HG02973 (cell line): Measurements from ENCODE around the gene IL18RAP.

Experiments used
- ATAC-seq: cut with Tn5 transposase; IDR thresholded peaks from one replicate; pipeline ENCODE4 v1.9.1; 2021; ENCODE audit warnings: moderate library complexity; ENCODE audit not compliant: unreplicated experiment

Gene IL18RAP

GRCh38 chr2:102422910-102423309, at the start of gene IL18RAP:
TSS of gene IL18RAP (plus strand) at chr2:102423160. CDS start at chr2:102423278, 118 bp downstream.
- ATAC-seq = no peak

GRCh38 chr2:102376052-102376591, 46.8 kb upstream of the IL18RAP start:
- no peak for ATAC-seq

- no peak for ATAC-seq
Observed at GRCh38 chr2:102383722-102384121, 39.2 kb upstream of the IL18RAP start.

GRCh38 chr2:102385522-102385921, 37.4 kb upstream of the IL18RAP start:
- ATAC-seq = no peak

- no peak for ATAC-seq
Observed at GRCh38 chr2:102386004-102386403, 37.0 kb upstream of the IL18RAP start.

GRCh38 chr2:102386867-102387541, 36.0 kb upstream of the IL18RAP start:
- no peak for ATAC-seq

- no peak for ATAC-seq
Observed at GRCh38 chr2:102387763-102388546, 35.0 kb upstream of the IL18RAP start.

GRCh38 chr2:102391565-102391964, 31.4 kb upstream of the IL18RAP start:
- ATAC-seq = no peak

GRCh38 chr2:102392096-102392495, 30.9 kb upstream of the IL18RAP start:
- ATAC-seq = no peak

GRCh38 chr2:102392942-102393341, 30.0 kb upstream of the IL18RAP start:
- ATAC-seq = no peak

GRCh38 chr2:102396012-102396411, 26.9 kb upstream of the IL18RAP start:
- ATAC-seq = no peak

- ATAC-seq = no peak
Observed at GRCh38 chr2:102397209-102397608, 25.8 kb upstream of the IL18RAP start.

GRCh38 chr2:102399499-102400141, 23.3 kb upstream of the IL18RAP start:
- no peak for ATAC-seq

GRCh38 chr2:102401456-102401855, 21.5 kb upstream of the IL18RAP start:
- no peak for ATAC-seq

GRCh38 chr2:102401865-102402264, 21.1 kb upstream of the IL18RAP start:
- ATAC-seq = no peak

- ATAC-seq = no peak
Observed at GRCh38 chr2:102410952-102411351, 12.0 kb upstream of the IL18RAP start.

GRCh38 chr2:102412199-102412598, 10.8 kb upstream of the IL18RAP start:
- ATAC-seq = no peak

- ATAC-seq = peak; percentile 62
Observed at GRCh38 chr2:102417946-102418345, 5.0 kb upstream of the IL18RAP start.

GRCh38 chr2:102418421-102418961, 4.5 kb upstream of the IL18RAP start:
- peak; percentile 82 for ATAC-seq

GRCh38 chr2:102420290-102420689, 2.7 kb upstream of the IL18RAP start:
- no peak for ATAC-seq
